GM21576 (cell line): ENCODE data around the gene JAKMIP1.

Experiments
- ATAC-seq: cut with Tn5 transposase; IDR thresholded peaks from one replicate; pipeline ENCODE4 v1.9.1; 2021; ENCODE audit warnings: mild to moderate bottlenecking, moderate library complexity; ENCODE audit not compliant: unreplicated experiment

JAKMIP1 gene

GRCh38 chr4:6183740-6184139 lies 16.6 kb downstream of the JAKMIP1 start:
- ATAC-seq, result peak; percentile 28

DNA sequence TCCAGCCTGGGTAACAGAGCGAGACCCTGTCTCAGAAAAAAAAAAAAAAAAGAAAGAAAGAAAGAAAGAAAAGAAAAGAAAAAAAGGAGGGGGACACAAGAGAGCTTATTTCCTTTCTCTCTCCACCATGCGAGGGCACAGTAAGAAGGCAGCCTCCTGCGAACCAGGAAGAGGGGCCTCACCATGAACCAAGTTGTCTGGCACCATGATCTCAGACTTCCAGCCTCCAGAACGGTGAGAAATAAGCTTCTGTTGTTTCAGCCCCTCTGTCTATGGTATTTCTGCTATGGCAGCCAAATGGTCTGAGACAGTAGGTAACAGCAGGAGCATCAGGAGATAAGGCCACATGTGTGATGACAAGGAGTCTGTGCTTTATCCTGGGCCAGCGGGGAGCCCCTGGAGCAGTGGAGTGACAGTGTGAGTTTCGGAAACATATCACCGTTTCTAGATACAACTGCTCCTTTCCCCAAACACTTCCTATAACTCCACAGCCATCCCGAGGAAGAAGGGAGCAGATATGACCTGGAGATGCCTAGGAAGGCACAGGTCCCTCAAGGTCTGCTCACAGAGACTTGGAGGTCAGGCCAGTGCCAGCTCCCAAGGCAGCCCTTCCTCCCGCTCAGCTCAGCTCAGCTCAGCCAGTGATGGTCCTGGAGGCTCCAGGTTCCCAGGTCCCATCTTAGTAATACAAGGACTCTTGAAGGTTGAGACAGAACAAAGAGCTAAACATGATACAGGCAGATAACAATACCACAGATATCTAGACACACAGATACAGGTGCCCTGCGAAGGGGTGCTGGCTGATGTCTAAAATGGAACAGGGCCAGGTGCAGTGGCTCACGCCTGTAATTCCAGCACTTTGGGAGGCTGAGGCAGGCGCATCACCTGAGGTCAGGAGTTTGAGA lies 17.7 kb downstream of the JAKMIP1 start:
- ATAC-seq, result no peak

GRCh38 chr4:6180841-6181631 lies 19.3 kb downstream of the JAKMIP1 start:
- ATAC-seq, result peak; percentile 82

GRCh38 chr4:6179362-6179761 lies 21.0 kb downstream of the JAKMIP1 start:
- no peak for ATAC-seq

- ATAC-seq, result no peak
Measured at GRCh38 chr4:6178757-6179156, 21.6 kb downstream of the JAKMIP1 start.

DNA sequence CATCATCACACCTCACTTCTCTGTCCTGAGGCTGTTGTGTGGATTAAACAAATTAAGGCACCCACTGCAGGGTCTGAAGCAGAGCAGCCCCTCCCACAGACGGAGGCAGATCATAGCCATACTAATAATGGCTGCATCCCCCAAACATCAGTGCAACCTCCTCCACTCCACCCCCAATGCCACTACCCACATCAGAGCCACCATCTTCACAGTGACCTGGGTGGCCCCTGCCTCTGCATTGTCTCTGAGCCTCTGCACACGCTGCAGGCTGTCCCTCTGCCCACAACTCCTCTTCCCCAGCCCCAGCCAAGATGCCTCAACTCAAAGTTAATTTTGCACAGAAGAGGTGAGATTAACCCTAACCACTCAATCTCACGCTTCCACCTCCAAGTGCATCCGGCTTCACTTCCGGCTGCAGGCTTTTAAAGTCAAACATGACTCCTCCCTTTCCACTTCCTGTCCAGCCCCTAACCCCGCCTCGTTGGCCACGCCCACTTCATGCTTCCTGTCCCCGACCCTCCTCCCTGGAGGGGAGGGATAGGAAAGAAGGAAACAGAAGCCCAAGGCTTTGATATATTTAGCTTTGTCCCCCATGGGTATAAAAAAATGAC lies 22.7 kb downstream of the JAKMIP1 start:
- no peak for ATAC-seq

- no peak for ATAC-seq
Measured at GRCh38 chr4:6175426-6175825, 24.9 kb downstream of the JAKMIP1 start.

- ATAC-seq, result no peak
Measured at GRCh38 chr4:6172927-6173200, 27.5 kb downstream of the JAKMIP1 start.

- no peak for ATAC-seq
Measured at GRCh38 chr4:6172093-6172926, 28.0 kb downstream of the JAKMIP1 start.

GRCh38 chr4:6169239-6169638 lies 31.1 kb downstream of the JAKMIP1 start:
- no peak for ATAC-seq

DNA sequence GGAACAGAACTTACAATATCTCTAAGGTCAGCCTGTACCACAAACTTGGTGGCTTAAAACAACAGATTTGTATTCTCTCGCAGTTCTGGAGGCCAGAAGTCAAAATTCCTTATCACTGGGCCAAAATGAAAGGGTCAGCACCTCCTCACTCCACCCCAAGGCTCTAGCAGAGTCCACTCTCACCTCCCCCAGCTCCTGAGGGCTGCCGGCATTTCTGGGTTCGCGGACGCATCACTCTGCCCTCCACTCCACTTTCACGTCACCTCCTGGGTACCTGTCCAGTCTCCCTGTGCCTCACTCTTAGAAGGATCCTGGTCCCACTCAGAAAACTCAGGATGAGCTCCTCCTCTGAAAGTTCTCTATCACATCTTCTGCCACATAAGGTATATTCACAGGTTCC lies 34.6 kb downstream of the JAKMIP1 start:
- no peak for ATAC-seq

GRCh38 chr4:6162885-6163284 lies 37.5 kb downstream of the JAKMIP1 start:
- ATAC-seq, result no peak

DNA sequence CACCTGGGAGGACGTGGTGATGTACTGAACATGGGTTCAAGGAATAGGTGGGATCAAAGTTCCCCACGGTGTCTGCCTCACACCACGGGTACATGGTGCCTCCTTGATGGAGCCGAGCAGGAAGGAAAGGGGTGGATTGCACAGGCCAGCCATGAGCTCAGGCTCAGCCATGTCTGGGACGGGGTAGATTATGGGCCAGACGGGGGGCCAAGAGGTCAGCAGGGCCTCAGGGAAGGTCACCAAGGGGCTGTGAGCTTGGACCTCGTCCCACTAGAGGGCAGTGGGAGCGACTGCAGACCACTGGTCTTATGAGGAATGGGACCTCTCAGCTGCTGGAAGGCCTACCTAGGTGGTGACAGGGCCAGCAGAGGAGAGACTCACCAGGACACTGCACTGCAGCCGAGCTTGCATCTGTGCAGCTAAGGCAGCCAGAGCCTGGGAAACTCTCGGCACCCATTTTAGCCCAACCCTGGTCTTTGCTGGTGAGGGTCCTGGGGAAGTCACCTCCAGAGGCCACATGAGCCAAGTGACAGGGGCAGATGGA lies 38.4 kb downstream of the JAKMIP1 start:
- no peak for ATAC-seq

GRCh38 chr4:6160536-6160935 lies 39.8 kb downstream of the JAKMIP1 start:
- ATAC-seq, result no peak

GRCh38 chr4:6157926-6158325 lies 42.4 kb downstream of the JAKMIP1 start:
- no peak for ATAC-seq

- ATAC-seq, result no peak
Measured at GRCh38 chr4:6155996-6156750, 44.2 kb downstream of the JAKMIP1 start.

- no peak for ATAC-seq
Measured at GRCh38 chr4:6154875-6155274, 45.5 kb downstream of the JAKMIP1 start.

DNA sequence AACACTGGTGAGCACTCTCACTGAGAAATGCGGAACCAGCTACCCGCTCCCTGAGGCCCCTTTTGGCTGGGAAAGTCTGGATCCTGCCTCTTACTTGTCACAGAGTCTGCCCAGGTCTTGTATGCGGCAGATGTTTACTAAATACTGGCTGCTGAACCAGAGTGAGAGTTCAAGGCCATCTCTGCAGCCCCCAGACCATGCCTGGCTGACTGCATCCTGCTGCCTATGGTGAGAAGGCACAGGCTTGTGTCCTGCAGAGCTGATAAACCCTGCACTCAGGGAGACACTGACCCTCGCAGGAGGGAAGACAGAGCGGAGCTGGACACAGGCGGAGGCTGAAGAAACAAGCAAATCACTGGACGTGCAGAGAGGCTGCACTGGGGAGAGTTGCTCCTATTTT lies 46.5 kb downstream of the JAKMIP1 start:
- ATAC-seq, result no peak

DNA sequence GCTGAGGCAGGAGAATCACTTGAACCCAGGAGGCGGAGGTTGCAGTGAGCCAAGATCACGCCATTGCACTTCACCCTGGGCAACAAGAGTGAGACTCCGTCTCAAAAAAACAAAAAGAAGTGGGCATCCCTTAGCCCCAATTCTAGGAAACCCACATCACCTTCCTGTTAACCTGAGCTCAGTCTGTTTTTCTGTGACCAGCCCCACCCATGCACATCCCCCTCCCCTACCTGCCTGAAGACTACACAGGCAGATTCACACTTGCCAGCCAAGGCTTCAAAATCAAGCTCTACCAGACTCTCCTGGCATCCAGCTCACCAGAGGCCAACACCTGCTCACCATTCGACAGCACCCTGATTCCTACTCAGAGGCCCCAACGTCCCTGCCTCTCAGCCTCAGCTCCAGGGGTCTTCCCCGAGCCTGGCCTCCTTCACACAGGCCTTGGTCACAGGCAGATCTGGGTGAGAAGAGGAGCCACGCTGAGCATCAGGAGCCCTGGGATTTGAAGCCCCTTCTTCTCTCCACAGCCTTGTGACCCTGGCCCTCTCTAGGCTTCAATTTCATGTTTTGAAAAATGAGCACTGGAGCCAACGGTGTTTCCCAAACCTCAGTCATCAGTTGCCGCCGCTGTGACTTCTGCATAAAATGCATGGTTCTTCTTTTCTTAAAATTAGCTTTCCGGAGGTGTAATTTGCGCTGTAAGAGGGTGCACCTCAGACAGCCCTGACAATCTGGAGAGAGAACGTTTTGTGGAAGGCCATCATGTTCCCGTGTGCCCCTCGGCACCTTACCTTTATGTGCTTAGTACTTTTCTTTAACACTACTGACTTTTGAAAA lies 47.3 kb downstream of the JAKMIP1 start:
- no peak for ATAC-seq
